Cardiac atrium fibroblast (primary cell): ENCODE measurements around the gene SPANXN2. TPM values are rescaled to one million over a fixed set of nuclear protein-coding genes. Genes with fewer than 3 reads are reported as not detected.

Source experiments
- total RNA-seq: library from RNA; depleted of rRNA; stranded (reverse); fragments of >200 nt; gene quantifications from 2 replicates; pipeline ENCODE4 v1.2.3, GENCODE V29; 2015

SPANXN2 gene, protein sequence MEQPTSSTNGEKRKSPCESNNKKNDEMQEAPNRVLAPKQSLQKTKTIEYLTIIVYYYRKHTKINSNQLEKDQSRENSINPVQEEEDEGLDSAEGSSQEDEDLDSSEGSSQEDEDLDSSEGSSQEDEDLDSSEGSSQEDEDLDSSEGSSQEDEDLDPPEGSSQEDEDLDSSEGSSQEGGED
- total RNA-seq, result not detected in 2 replicates

DNA sequence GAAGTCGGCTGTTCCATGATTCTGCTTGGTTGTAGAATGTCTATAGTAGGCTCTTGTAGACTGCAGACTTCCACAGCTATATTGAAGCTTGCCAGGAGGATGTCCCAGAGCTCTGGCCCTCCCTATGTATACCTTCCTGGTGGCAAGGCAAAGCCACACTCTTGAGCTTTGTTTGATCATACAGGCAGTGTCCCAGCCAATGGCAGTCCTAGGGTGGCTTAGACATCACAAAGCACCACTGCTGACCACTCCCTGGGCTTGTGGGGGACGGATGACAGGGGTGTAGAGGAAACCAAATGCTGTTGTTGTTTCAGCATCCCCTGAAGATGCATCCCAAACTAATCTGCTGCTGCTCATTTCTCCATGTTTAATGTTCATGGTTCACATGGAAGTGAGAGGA, at the start of gene SPANXN2:
Gene SPANXN2, minus strand, starts transcription at position 101 of the 400 bp plus-strand sequence. Its CDS starts 84 bp downstream, at position 17.

Other genes with a start within 250 kb of the SPANXN2 start
- not detected in 2 replicates for gene SPANXN3, start 203.3 kb downstream of the SPANXN2 start, total RNA-seq
- gene SLITRK4, start 84.7 kb downstream of the SPANXN2 start, total RNA-seq, result 4.1 and 5.2 TPM in 2 replicates
- not detected in 2 replicates for gene UBE2NL, start 163.3 kb upstream of the SPANXN2 start, total RNA-seq